Measurements from ENCODE around the gene UGCG. TPM values are rescaled to one million over a fixed set of nuclear protein-coding genes. Genes with fewer than 3 reads are reported as not detected.
"Not testable (repeated sequence)": the region's sequence is repeated elsewhere in the genome, so short reads cannot be mapped to it uniquely, and the experiment has no call there.

The UGCG gene
- total RNA-seq, 1 donor, result 121 TPM

DNA sequence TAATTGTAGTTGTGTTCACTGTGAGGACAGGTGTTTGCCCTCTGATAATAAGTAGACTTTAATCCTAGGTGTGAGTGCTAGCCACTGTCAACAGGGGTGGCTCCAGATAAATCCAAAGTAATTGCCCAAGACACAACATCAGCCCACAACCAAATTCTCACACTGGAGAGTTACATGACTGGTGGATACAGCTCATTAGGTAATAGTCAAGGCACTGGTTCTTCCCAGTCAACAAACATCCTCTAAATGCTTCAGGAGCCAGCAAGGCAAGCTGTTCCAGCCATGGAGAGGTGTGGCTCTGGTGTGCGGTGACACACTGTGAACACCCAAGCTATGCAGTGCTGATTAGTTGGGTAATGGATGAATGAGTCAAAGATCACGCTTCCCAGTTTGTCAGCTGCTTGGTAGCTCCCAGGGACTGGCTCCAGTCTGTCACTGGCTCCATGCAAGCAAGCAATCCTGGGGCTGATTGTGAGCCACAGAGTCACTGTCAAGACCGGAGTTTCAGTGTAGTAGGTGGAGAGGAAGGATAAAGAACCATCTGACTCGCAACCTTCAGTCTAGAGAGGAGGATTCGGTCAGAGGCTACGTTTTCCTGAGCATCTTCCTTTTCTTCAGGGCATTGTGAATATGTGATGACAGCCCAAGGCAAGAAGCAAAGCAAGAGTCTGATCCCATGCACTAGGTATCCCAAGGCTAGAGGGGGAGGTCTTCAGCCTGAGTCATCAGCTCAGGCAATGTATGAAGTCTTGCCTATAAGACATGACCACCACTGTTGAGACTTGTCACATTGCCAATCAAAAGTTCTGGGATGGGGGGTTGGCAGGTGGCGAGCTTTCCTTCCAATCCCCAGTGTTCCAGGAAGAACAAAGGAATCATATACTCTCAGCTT, 63.1 kb downstream of the UGCG start:
- Histone ChIP-seq H3K27ac (ENCODE audit: low read depth, low read length) (peak overlapping the region; percentile 98), H3K4me2 (ENCODE audit: insufficient read depth, low read length) (peak overlapping the region; percentile 33), H3K79me2 (ENCODE audit: insufficient read depth, low read length) (no peaks in the 10 kb centered on the region), H2AFZ (ENCODE audit: low read length) (no peak overlapping the region), H3K4me3 (ENCODE audit: insufficient read depth, low read length) (no peak overlapping the region), H3K4me1 (ENCODE audit: insufficient read depth, low read length) (peaks cover 44% of the 10 kb centered on the region), H3K9me3 (ENCODE audit: low read depth, low read length) (no peaks in the 10 kb centered on the region), H3K27me3 (ENCODE audit: insufficient read depth, low read length) (no peaks in the 10 kb centered on the region), H4K20me1 (ENCODE audit: insufficient read depth, low read length) (no peaks in the 10 kb centered on the region), H3K36me3 (ENCODE audit: insufficient read depth, low read length) (no peaks in the 10 kb centered on the region)
- no peak for TF ChIP-seq CTCF (IDR thresholded peaks at IDR 0.05; ENCODE audit: extremely low read depth, low read depth, low read length)
- DNase-seq (ENCODE audit: insufficient read length, low spot score, missing footprints), result peak; percentile 61

GRCh38 chr9:111960485-111960884, 63.9 kb downstream of the UGCG start:
- not testable (repeated sequence) for H3K9me3 ChIP-seq (ENCODE audit: low read depth, low read length); H3K79me2 ChIP-seq (ENCODE audit: insufficient read depth, low read length); H3K36me3 ChIP-seq (ENCODE audit: insufficient read depth, low read length); H4K20me1 ChIP-seq (ENCODE audit: insufficient read depth, low read length); H3K4me2 ChIP-seq (ENCODE audit: insufficient read depth, low read length); DNase-seq (ENCODE audit: insufficient read length, low spot score, missing footprints); H3K4me3 ChIP-seq (ENCODE audit: insufficient read depth, low read length); H3K27me3 ChIP-seq (ENCODE audit: insufficient read depth, low read length); H2AFZ ChIP-seq (ENCODE audit: low read length)
- Histone ChIP-seq H3K4me1 (ENCODE audit: insufficient read depth, low read length) (peaks cover 50% of the 10 kb centered on the region), H3K27ac (ENCODE audit: low read depth, low read length) (peak overlapping the region; percentile 98)

DNA sequence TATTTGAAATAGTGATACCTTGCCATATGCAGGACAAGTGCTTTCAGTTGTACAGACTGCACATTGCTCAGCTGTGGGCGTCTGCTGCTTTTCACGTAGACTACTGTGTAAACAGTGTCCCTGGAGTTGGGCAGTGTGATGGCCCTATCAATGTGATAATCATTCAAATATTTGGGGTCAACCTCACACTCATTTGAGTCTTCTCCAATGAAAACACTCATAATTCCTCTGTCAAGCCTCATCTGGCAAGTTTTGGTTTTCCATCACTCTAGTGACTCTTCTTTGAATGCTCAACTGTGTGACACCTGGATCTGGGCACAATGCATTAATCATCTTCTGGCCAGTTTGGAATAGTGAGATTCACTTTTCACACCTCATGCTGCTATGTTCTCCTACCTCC, 64.4 kb downstream of the UGCG start:
- peaks cover 53% of the 10 kb centered on the region for H3K4me1 ChIP-seq (ENCODE audit: insufficient read depth, low read length)
- no peaks in the 10 kb centered on the region for H3K79me2 ChIP-seq (ENCODE audit: insufficient read depth, low read length)
- no peaks in the 10 kb centered on the region for H3K36me3 ChIP-seq (ENCODE audit: insufficient read depth, low read length)
- H3K9me3 ChIP-seq (ENCODE audit: low read depth, low read length), result no peaks in the 10 kb centered on the region
- H3K27me3 ChIP-seq (ENCODE audit: insufficient read depth, low read length), result no peaks in the 10 kb centered on the region
- DNase-seq (ENCODE audit: insufficient read length, low spot score, missing footprints), result peak; percentile 51
- H2AFZ ChIP-seq (ENCODE audit: low read length), result no peak overlapping the region
- TF ChIP-seq CTCF (IDR thresholded peaks at IDR 0.05; ENCODE audit: extremely low read depth, low read depth, low read length), result no peak
- H3K27ac ChIP-seq (ENCODE audit: low read depth, low read length), result peak overlapping the region; percentile 98
- no peak overlapping the region for H3K4me3 ChIP-seq (ENCODE audit: insufficient read depth, low read length)
- H3K4me2 ChIP-seq (ENCODE audit: insufficient read depth, low read length), result no peak overlapping the region
- no peaks in the 10 kb centered on the region for H4K20me1 ChIP-seq (ENCODE audit: insufficient read depth, low read length)

GRCh38 chr9:111961575-111961974, 65.0 kb downstream of the UGCG start:
- no peak for TF ChIP-seq CTCF (IDR thresholded peaks at IDR 0.05; ENCODE audit: extremely low read depth, low read depth, low read length)
- Histone ChIP-seq H3K79me2 (ENCODE audit: insufficient read depth, low read length) (no peaks in the 10 kb centered on the region), H2AFZ (ENCODE audit: low read length) (no peak overlapping the region), H3K27ac (ENCODE audit: low read depth, low read length) (peak overlapping the region; percentile 98), H3K4me3 (ENCODE audit: insufficient read depth, low read length) (no peak overlapping the region), H3K27me3 (ENCODE audit: insufficient read depth, low read length) (no peaks in the 10 kb centered on the region), H4K20me1 (ENCODE audit: insufficient read depth, low read length) (no peaks in the 10 kb centered on the region), H3K36me3 (ENCODE audit: insufficient read depth, low read length) (no peaks in the 10 kb centered on the region), H3K4me1 (ENCODE audit: insufficient read depth, low read length) (peaks cover 53% of the 10 kb centered on the region), H3K4me2 (ENCODE audit: insufficient read depth, low read length) (no peak overlapping the region), H3K9me3 (ENCODE audit: low read depth, low read length) (no peaks in the 10 kb centered on the region)
- DNase-seq (ENCODE audit: insufficient read length, low spot score, missing footprints), result no peak

All from osteoblast (primary cell).